Measurements from ENCODE around the gene KDM4B. TPM values are rescaled to one million over a fixed set of nuclear protein-coding genes. Genes with fewer than 3 reads are reported as not detected.

KDM4B gene
- polyA plus RNA-seq, 10 donors, result 15.4 to 20.2 (median 18.5) TPM

DNA sequence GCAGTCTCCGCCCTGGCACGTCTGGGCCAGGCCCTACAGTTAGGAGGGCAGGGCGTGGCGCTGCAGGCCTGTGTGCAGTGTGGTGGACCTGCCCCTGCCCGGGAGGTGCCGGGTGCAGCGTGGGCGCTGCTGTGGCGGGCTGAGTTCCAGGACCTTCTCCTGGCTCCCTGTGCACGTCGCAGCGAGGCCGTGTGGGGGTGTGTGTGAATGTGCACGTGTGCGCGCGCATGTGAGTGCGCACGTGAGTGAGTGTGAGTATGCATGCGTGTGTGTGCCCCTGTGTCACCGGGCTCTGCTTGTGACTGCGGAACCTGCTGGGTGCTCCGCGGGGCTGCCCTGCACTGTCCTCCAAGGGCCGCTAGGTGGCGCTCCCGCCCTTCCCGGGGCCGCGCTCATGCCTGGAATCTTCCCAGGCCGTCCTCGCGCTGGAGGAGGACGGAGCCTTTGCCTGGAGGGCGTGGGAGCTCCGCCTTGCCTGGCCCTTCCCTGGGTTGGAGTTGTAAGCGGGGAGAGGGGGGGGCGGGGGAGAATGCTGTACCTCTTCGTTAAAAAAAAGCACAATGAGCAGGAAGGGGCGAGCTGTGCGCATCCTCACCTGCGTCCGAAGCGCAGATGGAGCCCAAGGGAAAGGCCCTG lies 79.3 kb downstream of the KDM4B start:
- DNase-seq, result peak; percentile 67 to 93 (median 90)

GRCh38 chr19:5048727-5049553 lies 80.0 kb downstream of the KDM4B start:
- no peak for DNase-seq

- DNase-seq, result no peak
These were observed 80.6 kb downstream of the KDM4B start for GRCh38 chr19:5049561-5049960.

GRCh38 chr19:5050067-5050656 lies 81.2 kb downstream of the KDM4B start:
- no peak for DNase-seq

DNA sequence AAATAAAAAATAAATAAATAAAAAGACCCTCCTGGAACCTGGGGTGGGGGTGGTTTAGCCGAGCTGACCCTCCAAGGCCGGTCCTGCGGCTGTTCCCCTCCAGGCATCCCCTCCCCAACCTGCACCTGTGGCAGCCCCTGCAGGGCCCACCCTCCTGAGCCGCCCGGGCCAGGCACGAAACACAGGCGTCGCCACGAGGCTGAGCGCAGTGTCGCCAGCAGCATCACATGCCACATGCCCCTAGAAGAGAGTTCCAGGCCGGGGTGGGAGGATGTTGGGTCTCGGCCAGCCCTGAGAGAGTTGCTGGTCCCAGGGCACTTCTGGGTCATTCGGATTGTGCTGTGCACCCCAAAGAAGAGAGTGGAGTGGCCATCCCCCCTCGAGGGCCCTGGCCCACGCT lies 82.0 kb downstream of the KDM4B start:
- DNase-seq, result no peak

DNA sequence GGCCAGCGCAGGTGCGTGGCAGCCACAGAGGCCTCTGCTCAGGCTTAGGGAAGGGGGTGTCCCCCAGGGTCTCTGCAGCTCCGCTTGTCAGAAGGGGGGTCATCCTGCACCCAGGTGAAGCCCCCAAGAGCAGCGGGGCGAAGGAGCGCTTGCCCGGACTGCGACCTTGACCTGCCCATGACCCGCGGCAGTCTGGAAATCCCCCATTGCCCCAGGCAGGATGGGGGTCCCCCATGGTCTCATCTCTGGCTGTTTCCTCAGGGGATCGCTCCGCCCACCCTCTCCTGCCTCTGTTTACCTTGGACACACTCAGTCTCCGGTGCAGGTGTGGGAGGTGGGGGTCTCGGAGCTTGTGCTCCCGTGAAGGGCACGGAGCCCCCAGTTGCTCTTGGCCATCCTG lies 82.7 kb downstream of the KDM4B start:
- DNase-seq, result no peak

DNA sequence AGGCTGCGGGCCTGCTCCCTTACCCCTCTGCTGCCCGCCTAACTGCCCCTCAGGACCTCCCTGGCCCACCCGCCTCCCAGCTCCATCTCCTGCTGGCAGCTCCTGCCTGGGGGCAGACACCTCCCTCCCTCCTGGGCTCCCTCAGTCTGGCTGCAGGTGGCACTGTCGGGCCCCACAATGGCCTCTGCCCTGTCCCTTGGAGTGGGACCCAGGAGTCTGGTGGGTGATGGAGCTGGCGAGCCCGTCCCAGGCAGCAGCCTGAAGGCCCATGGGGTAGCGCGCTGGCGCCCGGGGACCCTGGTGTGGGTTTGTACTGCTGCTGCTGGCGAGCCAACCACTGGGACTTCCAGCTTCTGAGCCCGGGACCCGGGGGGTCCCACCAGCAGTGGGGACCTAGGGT lies 83.6 kb downstream of the KDM4B start:
- no peak for DNase-seq

DNA sequence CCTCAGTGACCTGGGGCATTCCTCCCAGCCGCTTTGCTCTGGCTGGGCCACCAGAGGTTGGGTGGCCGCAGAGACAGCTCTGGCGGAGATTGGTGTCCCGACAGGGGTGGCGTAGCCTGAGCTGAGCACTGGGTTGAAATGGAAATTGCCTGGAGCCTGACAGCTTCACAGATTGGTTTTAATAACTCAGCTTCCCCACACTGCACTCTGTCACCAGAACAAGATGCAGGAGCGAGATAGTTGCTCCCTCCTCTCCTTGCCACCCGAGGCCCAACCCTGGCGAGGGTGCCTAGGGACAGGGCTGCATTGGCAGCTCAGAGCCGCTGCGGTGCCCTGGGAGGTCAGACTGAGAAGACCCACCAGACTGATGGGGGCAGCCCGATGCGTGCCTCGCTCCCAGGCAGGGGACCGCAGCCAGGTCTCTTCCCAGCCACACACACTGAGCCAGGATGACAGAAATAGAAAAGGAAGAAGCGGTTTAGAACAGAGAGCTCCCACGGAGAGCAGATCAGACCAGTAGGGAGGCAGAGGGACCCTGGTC lies 84.1 kb downstream of the KDM4B start:
- DNase-seq, result no peak

DNA sequence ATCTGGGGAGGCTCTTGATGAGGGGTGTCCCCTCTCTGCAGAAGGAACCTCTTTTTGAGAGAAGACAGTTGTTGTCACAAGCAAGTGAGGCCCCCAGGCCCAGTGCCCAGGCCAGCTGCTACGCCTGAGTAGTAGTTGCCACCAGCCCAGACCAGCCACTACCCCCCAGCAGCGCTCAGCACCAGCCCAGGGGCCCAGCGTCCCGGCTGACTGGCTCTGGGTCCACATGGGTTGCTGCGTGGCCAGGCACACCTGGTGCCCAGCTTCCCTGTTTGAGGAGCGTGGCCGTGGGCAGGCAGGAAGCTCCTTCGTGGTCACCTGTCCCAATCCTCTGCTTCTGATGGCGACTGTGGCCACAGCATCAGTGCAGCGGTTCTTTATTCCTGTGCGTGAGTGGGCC lies 84.7 kb downstream of the KDM4B start:
- DNase-seq, result no peak

GRCh38 chr19:5054551-5055456 lies 85.9 kb downstream of the KDM4B start:
- no peak for DNase-seq

GRCh38 chr19:5055457-5055776 lies 86.5 kb downstream of the KDM4B start:
- DNase-seq, result no peak

DNA sequence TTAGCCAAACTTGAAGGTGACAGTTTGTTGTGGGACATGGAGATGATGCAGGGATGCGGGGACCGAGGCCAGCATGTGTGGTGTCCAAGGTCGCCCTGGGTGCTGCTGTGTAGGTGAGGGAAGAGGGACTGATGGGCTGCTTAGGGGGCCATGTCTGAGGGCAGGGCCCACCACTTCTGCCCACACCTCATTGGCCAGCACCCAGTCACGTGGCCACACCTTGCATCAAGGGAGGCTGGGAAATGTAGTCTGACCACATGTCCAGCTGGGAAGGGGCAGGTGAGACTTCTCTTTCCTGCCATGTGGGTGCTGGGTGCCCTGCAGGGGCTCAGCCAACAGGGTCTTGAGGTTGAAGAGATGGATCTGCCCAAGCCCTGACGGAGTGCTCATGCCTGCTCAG lies 88.9 kb downstream of the KDM4B start:
- DNase-seq, result no peak

DNA sequence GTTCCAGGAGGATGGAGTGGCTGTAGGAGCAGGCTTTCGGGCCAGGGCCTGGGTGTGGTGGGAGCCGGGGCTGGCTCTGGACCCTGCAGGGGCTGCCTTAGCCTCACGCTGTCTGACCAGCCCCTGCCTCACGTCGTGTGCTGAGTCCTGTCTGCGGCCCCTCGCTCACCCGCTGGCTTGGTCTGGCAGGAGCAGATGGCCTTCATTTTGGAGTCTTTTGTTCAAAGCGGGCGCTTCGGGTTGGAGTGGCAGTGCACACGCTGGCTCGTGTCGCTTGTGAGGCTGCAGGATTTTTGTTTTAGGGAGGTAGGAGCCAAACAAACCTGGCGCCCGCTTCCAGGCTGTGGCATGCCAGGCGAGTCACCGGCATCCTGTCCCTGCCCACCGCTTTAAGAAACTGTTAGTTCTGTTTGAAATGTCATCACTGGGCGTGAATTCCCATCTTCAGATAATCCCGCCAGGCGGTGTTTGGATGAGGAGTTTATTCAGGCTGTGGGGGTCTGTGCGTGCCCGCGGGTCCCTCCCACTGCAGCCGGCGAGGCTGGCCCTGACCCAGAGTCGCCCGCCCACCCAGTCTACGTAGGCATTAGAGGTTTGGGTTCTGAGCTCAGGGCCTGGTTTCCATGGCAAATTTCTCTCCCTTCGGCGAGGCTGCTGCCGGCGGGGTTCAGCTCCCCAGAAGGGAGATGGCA lies 89.8 kb downstream of the KDM4B start:
- no peak for DNase-seq

GRCh38 chr19:5059213-5059574 lies 90.3 kb downstream of the KDM4B start:
- DNase-seq, result no peak

- no peak for DNase-seq
These were observed 90.9 kb downstream of the KDM4B start for GRCh38 chr19:5059793-5060192.

DNA sequence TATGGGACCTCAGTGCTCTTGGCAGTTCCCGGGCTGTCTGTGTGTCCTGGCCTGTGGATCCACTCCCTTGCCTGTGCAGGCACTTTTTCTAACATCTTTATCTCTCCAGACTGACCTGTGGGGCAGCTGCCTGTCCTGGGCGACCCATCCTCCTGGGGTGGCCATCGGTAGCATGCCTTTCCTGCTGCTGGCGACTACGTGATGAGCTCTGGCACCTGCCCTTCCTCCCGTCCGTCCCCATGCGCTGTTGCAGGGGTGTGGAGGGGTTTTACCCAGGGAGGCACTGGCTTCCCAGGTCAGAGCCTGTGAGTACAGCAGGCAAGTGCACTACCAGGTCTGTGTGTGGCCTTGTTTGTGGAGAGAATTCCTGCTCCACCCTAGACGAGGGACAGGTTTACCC lies 93.3 kb downstream of the KDM4B start:
- no peak for DNase-seq

DNA sequence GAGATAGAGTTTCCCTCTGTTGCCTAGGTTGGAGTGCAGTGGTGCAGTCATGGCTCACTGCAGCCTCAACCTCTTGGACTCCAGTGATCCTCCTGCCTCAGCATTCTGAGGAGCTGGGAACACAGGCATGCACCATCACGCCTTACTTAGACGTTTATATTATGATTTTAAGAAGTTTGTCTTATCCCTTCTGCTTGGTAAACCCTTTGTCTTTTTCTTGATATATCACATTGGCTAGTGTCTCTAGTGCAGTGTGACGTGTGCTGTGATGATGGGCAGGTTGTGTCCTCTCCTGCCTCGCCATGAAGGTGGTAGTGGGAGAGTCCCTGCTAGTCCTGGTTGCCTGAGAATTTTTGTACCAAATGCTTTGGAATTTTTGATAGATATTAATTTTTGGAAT lies 93.9 kb downstream of the KDM4B start:
- DNase-seq, result no peak

DNA sequence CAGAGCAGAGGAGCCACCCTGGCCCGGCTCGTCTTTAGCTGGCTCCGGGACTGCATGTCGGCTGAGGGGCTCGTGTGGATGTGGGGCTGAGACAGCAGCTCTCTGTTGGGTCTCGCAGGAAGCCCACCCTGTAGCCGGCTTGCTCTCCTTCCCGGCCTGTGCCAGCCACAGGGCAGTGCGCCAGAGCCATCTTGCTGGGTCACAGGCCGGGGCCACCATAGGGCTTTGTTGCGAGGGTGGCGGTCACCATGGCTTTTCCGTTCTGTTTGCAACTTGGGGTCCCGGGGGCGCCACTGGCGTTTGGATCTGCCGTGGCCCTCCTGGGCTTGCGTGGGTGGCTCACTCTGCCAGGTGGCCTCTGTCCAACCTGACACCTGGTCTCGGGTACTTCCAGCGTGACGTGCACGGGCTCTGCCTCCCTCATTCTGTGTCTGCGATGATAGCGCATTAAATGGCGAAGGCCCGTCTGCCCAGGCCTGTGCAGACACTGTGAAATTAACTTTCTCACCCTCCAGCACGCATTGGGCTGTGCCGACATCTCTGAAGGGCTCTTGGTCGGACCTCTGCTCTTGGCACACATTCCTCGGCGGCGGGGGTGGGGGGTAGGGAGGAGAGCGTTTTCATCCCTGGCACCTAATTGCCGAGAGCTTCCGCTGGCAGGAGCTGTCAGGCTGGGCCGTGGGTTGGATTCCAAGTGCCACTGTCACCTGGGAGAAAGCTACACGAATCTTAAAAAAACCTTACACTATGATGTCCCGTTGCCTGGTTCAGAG lies 95.1 kb downstream of the KDM4B start:
- DNase-seq, result no peak

DNA sequence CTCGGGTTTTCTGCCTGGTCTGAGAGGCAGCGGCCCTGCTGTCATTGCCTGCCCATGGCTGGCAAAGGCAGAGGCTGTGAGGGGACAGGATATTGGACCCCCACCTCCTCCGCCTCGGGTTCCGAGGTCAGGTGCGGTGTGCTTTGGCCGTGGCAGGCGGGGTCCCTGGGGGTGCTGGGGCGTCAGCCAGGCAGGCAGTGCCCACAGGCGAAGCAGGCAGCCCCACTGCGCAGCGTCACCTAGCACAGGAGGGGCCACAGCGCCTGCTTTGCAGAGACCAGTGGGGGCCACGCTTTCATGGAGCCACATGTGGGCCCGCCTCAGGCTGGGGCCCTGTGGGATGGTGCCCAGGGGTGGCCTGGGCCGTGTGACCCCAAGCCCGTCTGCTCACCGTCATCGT lies 96.0 kb downstream of the KDM4B start:
- no peak for DNase-seq

DNA sequence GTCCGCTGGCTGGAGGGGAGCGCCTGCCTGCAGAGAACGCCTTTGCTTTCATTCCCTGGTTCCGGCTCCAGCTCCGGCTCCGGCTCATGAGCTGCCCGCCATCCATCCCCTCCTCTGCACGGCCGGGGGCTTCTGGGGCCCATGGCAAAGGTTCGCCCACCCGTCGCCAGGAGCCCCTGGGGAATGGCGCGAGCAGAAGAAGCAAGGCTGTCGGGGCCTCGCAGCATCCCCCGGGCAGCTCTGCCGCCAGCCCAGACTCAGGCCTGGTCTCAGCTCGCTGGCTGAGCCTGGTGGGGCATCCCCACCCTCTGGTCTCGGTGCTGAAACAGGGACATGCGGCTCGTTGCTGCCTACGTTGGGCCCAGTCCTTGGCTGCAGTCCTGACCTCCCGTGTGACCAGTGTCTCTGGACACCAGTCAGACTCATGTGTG lies 96.8 kb downstream of the KDM4B start:
- DNase-seq, result no peak

GRCh38 chr19:5066768-5067167 lies 97.9 kb downstream of the KDM4B start:
- no peak for DNase-seq

All from muscle of back (tissue), 11 donors.